K562 (cell line): ENCODE data around the gene SNRPA. TPM values are rescaled to one million over a fixed set of nuclear protein-coding genes. Genes with fewer than 3 reads are reported as not detected.

ENCODE experiments used
- AFF4 ChIP-seq: sonication (generic); formaldehyde crosslinking; IDR thresholded peaks from 2 replicates; pipeline ENCODE4 v1.8.0; 2023; ENCODE audit warnings: mild to moderate bottlenecking, missing genetic modification reagents
- CEBPZ ChIP-seq: fragments of 150-350 bp; IDR thresholded peaks from 2 replicates; pipeline ENCODE4 v1.6.1; 2014; ENCODE audit warnings: low read depth, mild to moderate bottlenecking, low read length, borderline replicate concordance
- KLF16 ChIP-seq: IDR thresholded peaks from 2 replicates; pipeline ENCODE4 v1.6.1; 2016; ENCODE audit warnings: antibody characterized with exemption
- NCOA2 ChIP-seq, 2 experiments: fragments of 450-650 bp; IDR thresholded peaks; 2 replicates each; pipeline ENCODE4 v1.6.1; 2018; ENCODE audit warnings: mild to moderate bottlenecking in 2 of 2, moderate library complexity in 1 of 2; ENCODE audit not compliant: partially characterized antibody in 2 of 2
- NRF1 ChIP-seq, 2 experiments: fragments of 450-650 bp; IDR thresholded peaks in 1 of 2; conservative IDR thresholded peaks in 1 of 2; 2 replicates each; pipeline ENCODE4 v1.6.1; 2014; ENCODE audit warnings: mild to moderate bottlenecking in 2 of 2
- POLR2G ChIP-seq: fragments of 200-400 bp; formaldehyde crosslinking; IDR thresholded peaks from 2 replicates; pipeline ENCODE4 v1.6.1; 2017; ENCODE audit warnings: low read depth, mild to moderate bottlenecking, antibody characterized with exemption, low read length, moderate library complexity
- RCOR1 ChIP-seq, 2 experiments: IDR thresholded peaks; 2 replicates each; pipeline ENCODE4 v1.6.1; 2012; ENCODE audit warnings: low read depth in 2 of 2, low read length in 2 of 2, borderline replicate concordance in 1 of 2, improper control_type of control experiment in 1 of 2
- SIN3A ChIP-seq, 2 experiments: fragments of 150-350 bp in 1 of 2; IDR thresholded peaks; 2 replicates each; pipeline ENCODE4 v1.6.1; 2011 to 2016; ENCODE audit warnings: borderline replicate concordance in 2 of 2, low read depth in 2 of 2, low read length in 2 of 2, mild to moderate bottlenecking in 2 of 2, moderate library complexity in 2 of 2; ENCODE audit not compliant: control insufficient read depth in 1 of 2
- SMAD4 ChIP-seq: fragments of 250-450 bp; sonication (Bioruptor Pico); conservative IDR thresholded peaks from 2 replicates; pipeline ENCODE4 v1.8.0; 2021; ENCODE audit warnings: inconsistent platforms, mild to moderate bottlenecking, moderate library complexity
- ZFX ChIP-seq: sonication (generic); formaldehyde crosslinking; IDR thresholded peaks from 2 replicates; pipeline ENCODE4 v1.8.0; 2022; ENCODE audit warnings: mild to moderate bottlenecking, missing genetic modification reagents, moderate library complexity
- polyA plus RNA-seq, 8 experiments: library from polyadenylated mRNA; depleted of rRNA in 4 of 8; stranded (reverse) in 5 of 8; unstranded in 3 of 8; fragments of >200 nt; fragmentation: Nextera tagmentation in 2 of 8; fragmentation: Illumina TruSeq in 1 of 8; extraction: Ambion mirVana in 2 of 8; extraction: Trizol in 1 of 8; gene quantifications; 2 replicates each; pipeline versions ENCODE4 v1.2.1 to v1.2.3, GENCODE V29; 2011 to 2014; ENCODE audit warnings: inconsistent platforms in 1 of 8, missing spikeins in 1 of 8
- total RNA-seq, 7 experiments: library from RNA; depleted of rRNA in 6 of 7; stranded (reverse); fragments of >200 nt in 6 of 7; fragmentation: Illumina TruSeq in 2 of 7; extraction: Trizol in 2 of 7; gene quantifications; 2 replicates each; pipeline versions ENCODE4 v1.2.1 to v1.2.3, GENCODE V29; 2011 to 2021; ENCODE audit warnings: low replicate concordance in 1 of 7
- TF ChIP-seq, protein P1 (sequence below): sonication (generic); formaldehyde crosslinking; IDR thresholded peaks from 2 replicates; pipeline ENCODE4 v1.8.0; 2022; ENCODE audit warnings: missing genetic modification reagents, mild to moderate bottlenecking, moderate library complexity, borderline replicate concordance
- TF ChIP-seq, protein P2 (sequence below): fragments of 250-450 bp; sonication (Bioruptor Pico); IDR thresholded peaks from 2 replicates; pipeline ENCODE4 v1.4.0; 2020; ENCODE audit warnings: borderline replicate concordance

SNRPA gene
- total and polyA plus RNA-seq, 9 of the 15 experiments (the other 6 are each of a cell fraction or from before 2014, with no cell fraction given), result 16.3 to 311 (median 193) TPM

DNA sequence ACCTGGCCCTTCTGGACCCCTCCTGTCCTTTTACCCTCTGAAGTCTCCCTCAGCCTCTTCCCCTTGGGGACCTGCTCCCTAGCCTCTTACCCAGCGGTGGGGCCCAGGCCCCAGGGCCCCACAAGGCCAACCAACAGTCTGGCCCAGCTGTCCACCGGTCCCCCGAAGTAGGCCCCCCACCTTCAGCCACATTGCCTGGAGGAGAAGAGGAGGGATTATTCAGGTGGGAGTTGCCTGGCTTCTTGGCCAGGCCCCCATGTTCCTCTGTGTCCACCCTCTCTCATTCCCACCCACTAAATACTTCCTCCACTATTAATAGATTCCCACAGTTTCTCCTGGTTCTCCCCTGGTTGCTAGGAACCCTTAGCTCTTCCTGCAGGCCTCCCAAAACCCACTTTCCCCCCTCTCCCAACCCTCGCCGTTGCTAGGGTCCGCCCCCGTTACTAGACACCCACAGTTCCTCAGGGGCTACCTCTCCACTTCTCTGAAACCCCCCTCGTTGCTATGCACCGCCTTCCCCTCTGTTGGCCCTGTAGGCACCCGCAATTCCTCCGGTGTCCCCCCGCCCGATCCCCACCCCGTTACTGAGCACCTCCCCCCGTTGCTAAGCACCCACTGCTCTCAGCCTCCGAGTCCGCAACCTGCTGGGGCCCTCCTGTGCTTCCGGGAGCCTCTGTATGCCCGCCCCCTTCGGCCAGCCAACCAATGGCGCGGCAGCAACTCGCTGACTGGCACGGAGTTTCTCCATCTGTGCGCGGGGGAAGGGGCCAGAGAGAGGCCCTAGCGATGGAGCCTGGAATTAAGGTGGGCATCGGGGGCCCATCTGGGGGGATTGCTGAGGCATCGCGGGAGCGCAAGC lies 36.3 kb upstream of the SNRPA start (continued):
- peak; percentile 40; the same call in 1 of the 2 replicates for TF ChIP-seq CEBPZ
- TF ChIP-seq POLR2G, result peak; percentile 43; the same call in 1 of the 2 replicates
- TF ChIP-seq AFF4, result no peak
- no peak for TF ChIP-seq KLF16
- TF ChIP-seq SMAD4, result no peak
- TF ChIP-seq, protein P1, sequence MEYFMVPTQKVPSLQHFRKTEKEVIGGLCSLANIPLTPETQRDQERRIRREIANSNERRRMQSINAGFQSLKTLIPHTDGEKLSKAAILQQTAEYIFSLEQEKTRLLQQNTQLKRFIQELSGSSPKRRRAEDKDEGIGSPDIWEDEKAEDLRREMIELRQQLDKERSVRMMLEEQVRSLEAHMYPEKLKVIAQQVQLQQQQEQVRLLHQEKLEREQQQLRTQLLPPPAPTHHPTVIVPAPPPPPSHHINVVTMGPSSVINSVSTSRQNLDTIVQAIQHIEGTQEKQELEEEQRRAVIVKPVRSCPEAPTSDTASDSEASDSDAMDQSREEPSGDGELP (CRISPR knock-in tag), result peak; percentile 72
- TF ChIP-seq, protein P2, sequence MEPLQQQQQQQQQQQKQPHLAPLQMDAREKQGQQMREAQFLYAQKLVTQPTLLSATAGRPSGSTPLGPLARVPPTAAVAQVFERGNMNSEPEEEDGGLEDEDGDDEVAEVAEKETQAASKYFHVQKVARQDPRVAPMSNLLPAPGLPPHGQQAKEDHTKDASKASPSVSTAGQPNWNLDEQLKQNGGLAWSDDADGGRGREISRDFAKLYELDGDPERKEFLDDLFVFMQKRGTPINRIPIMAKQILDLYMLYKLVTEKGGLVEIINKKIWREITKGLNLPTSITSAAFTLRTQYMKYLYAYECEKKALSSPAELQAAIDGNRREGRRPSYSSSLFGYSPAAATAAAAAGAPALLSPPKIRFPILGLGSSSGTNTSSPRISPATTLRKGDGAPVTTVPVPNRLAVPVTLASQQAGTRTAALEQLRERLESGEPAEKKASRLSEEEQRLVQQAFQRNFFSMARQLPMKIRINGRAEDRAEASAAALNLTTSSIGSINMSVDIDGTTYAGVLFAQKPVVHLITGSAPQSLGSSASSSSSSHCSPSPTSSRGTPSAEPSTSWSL (CRISPR knock-in tag), result no peak
- TF ChIP-seq RCOR1 (IDR thresholded peaks at IDR 0.05; ENCODE audit: borderline replicate concordance in 1 of 2, low read depth in 2 of 2, low read length in 2 of 2), result peak in 1 of 2 experiments; percentile 17; a peak in 1 of 4 replicates
- TF ChIP-seq NCOA2 (IDR thresholded peaks at IDR 0.05; ENCODE audit: partially characterized antibody in 2 of 2), result no peak
- TF ChIP-seq SIN3A (IDR thresholded peaks at IDR 0.05; ENCODE audit: borderline replicate concordance in 2 of 2, control insufficient read depth in 1 of 2, low read depth in 2 of 2, low read length in 2 of 2), result peak in 1 of 2 experiments; percentile 23; a peak in 1 of 4 replicates
- peak; percentile 15 to 24; a peak in 1 of 4 replicates for TF ChIP-seq NRF1 (conservative IDR thresholded peaks at IDR 0.05 in 1 of 2, IDR thresholded peaks at IDR 0.05 in 1 of 2)
- 0 out of 2 replicates have a peak, but pooled peaks have one; percentile 25 for TF ChIP-seq ZFX (CRISPR knock-in tag)
